Measurements from ENCODE around the gene PLEKHM2. TPM values are rescaled to one million over a fixed set of nuclear protein-coding genes. Genes with fewer than 3 reads are reported as not detected.

The PLEKHM2 gene
- 82.1 and 83.7 TPM in 2 replicates for total RNA-seq

GRCh38 chr1:15684042-15684461 lies at the start of gene PLEKHM2:
PLEKHM2 (plus strand) TSS chr1:15684320; CDS start chr1:15684559, 239 bp downstream.

GRCh38 chr1:15736038-15736891 lies 52.1 kb downstream of the PLEKHM2 start, which contains the start of gene SLC25A34:
SLC25A34 (plus strand) TSS chr1:15736258; CDS start chr1:15736486, 228 bp downstream.

GRCh38 chr1:15742339-15742801 lies 58.2 kb downstream of the PLEKHM2 start, which contains the start of gene TMEM82:
TMEM82 (plus strand) TSS chr1:15742499; CDS start chr1:15742560, 61 bp downstream.

GRCh38 chr1:15758343-15758931 lies 74.3 kb downstream of the PLEKHM2 start, which contains the start of gene FBLIM1:
FBLIM1 (plus strand) TSS chr1:15758795; CDS start chr1:15764984, 6,189 bp downstream.

Small RNAs within 50 kb of the gene (small RNA-seq; reads per million reads assigned to genes)
- gene AL121992.2, result not detected

Other genes with a start within 250 kb of the PLEKHM2 start
- 0.16 TPM in 1 of 2 replicates, not detected in the other for gene CTRC, start 245.9 kb upstream of the PLEKHM2 start, total RNA-seq
- gene CELA2A, start 227.6 kb upstream of the PLEKHM2 start, total RNA-seq, result not detected in 2 replicates
- not detected in 2 replicates for gene CELA2B, start 208.2 kb upstream of the PLEKHM2 start, total RNA-seq
- gene CASP9, start 160.1 kb upstream of the PLEKHM2 start, total RNA-seq, result 6.9 and 7.3 TPM in 2 replicates
- 23.4 and 25.8 TPM in 2 replicates for gene DNAJC16, start 157.5 kb upstream of the PLEKHM2 start, total RNA-seq
- gene AGMAT, start 99.3 kb upstream of the PLEKHM2 start, total RNA-seq, result 0.16 and 1.3 TPM in 2 replicates
- 22.3 and 25.3 TPM in 2 replicates for gene DDI2, start 66.9 kb upstream of the PLEKHM2 start, total RNA-seq
- 0.49 and 0.65 TPM in 2 replicates for gene SLC25A34, start 51.9 kb downstream of the PLEKHM2 start, total RNA-seq
- not detected in 2 replicates for gene TMEM82, start 58.2 kb downstream of the PLEKHM2 start, total RNA-seq
- gene FBLIM1, start 74.5 kb downstream of the PLEKHM2 start, total RNA-seq, result 72.7 and 83.2 TPM in 2 replicates
- 0.36 and 0.81 TPM in 2 replicates for gene UQCRHL, start 123.3 kb downstream of the PLEKHM2 start, total RNA-seq
- 27.3 and 28.6 TPM in 2 replicates for gene SPEN, start 163.4 kb downstream of the PLEKHM2 start, total RNA-seq